ENCODE data around the gene NCOR1. TPM values are rescaled to one million over a fixed set of nuclear protein-coding genes. Genes with fewer than 3 reads are reported as not detected.

Gene NCOR1
- total RNA-seq, 2 experiments from 2014 or later = 68.0 to 134 TPM

- no peaks in the 10 kb centered on the region for H3K4me1 ChIP-seq (ENCODE audit: insufficient read depth, low read length, poor library complexity, severe bottlenecking)
- no peak for DNase-seq (ENCODE audit: low spot score)
- ChIA-PET POLR2A (no interaction called here), CTCF (ENCODE audit: unreplicated experiment) (no interaction called here)
- H3K36me3 ChIP-seq (ENCODE audit: insufficient read depth, low read length) = peaks cover 56% of the 10 kb centered on the region
- H3K4me2 ChIP-seq (ENCODE audit: low read length) = no peak overlapping the region
- no peak overlapping the region for H2AFZ ChIP-seq (ENCODE audit: low read length)
- BruUV-seq (replicated peaks) = no TSS peak
- TF ChIP-seq EZH2phosphoT487 (IDR thresholded peaks at IDR 0.05; ENCODE audit: borderline replicate concordance, low read depth, low read length) = no peak
- no peak for TF ChIP-seq CTCF (conservative IDR thresholded peaks at IDR 0.05; ENCODE audit: low read length)
- no peaks in the 10 kb centered on the region for H3K79me2 ChIP-seq (ENCODE audit: insufficient read depth, low read depth, low read length)
- intact Hi-C loops (cut with micrococcal nuclease; ENCODE audit: unreplicated experiment) = no loop called here
- H3K9me2 ChIP-seq (ENCODE audit: insufficient read depth, low read length) = no peaks in the 10 kb centered on the region
- H3K9me3 ChIP-seq (ENCODE audit: low read length) = no peaks in the 10 kb centered on the region
- H3K27ac ChIP-seq (ENCODE audit: low read depth, low read length, poor library complexity, severe bottlenecking) = no peak overlapping the region
- no peak overlapping the region for H3K4me3 ChIP-seq (ENCODE audit: low read depth, low read length, poor library complexity, severe bottlenecking)
- H4K20me1 ChIP-seq (ENCODE audit: insufficient read depth, low read length) = no peaks in the 10 kb centered on the region
Measured at GRCh38 chr17:16091773-16092172, 123.6 kb downstream of the NCOR1 start.

- Histone ChIP-seq H3K4me2 (ENCODE audit: low read length) (no peak overlapping the region), H3K36me3 (ENCODE audit: insufficient read depth, low read length) (peaks cover 58% of the 10 kb centered on the region), H3K9me3 (ENCODE audit: low read length) (no peaks in the 10 kb centered on the region), H3K9me2 (ENCODE audit: insufficient read depth, low read length) (no peaks in the 10 kb centered on the region), H3K4me1 (ENCODE audit: insufficient read depth, low read length, poor library complexity, severe bottlenecking) (no peaks in the 10 kb centered on the region), H3K4me3 (ENCODE audit: low read depth, low read length, poor library complexity, severe bottlenecking) (no peak overlapping the region), H3K79me2 (ENCODE audit: insufficient read depth, low read depth, low read length) (no peaks in the 10 kb centered on the region), H3K27ac (ENCODE audit: low read depth, low read length, poor library complexity, severe bottlenecking) (no peak overlapping the region), H2AFZ (ENCODE audit: low read length) (no peak overlapping the region), H4K20me1 (ENCODE audit: insufficient read depth, low read length) (no peaks in the 10 kb centered on the region)
- POLR2A ChIA-PET = interaction anchor here (0.5 kb wide), 1 partner anchor 254 kb away, joined by 3 read pairs; no protein-coding TSS in a partner anchor
- TF ChIP-seq EZH2phosphoT487 (IDR thresholded peaks at IDR 0.05; ENCODE audit: borderline replicate concordance, low read depth, low read length) (no peak), CTCF (conservative IDR thresholded peaks at IDR 0.05; ENCODE audit: low read length) (no peak)
- BruUV-seq (replicated peaks) = no TSS peak
- CTCF ChIA-PET (ENCODE audit: unreplicated experiment) = no interaction called here
- intact Hi-C loops (cut with micrococcal nuclease; ENCODE audit: unreplicated experiment) = no loop called here
- no peak for DNase-seq (ENCODE audit: low spot score)
Measured at GRCh38 chr17:16086957-16087356, 128.4 kb downstream of the NCOR1 start.

- BruUV-seq (replicated peaks) = no TSS peak
- H3K4me1 ChIP-seq (ENCODE audit: insufficient read depth, low read length, poor library complexity, severe bottlenecking) = no peaks in the 10 kb centered on the region
- no peak for DNase-seq (ENCODE audit: low spot score)
- no peak overlapping the region for H2AFZ ChIP-seq (ENCODE audit: low read length)
- ChIA-PET POLR2A (interaction anchor here (1.4 kb wide), 1 partner anchor 132 kb away, joined by 3 read pairs; the partner anchor contains the start of gene PIGL), CTCF (ENCODE audit: unreplicated experiment) (no interaction called here)
- no peaks in the 10 kb centered on the region for H3K79me2 ChIP-seq (ENCODE audit: insufficient read depth, low read depth, low read length)
- no peak overlapping the region for H3K4me2 ChIP-seq (ENCODE audit: low read length)
- H3K4me3 ChIP-seq (ENCODE audit: low read depth, low read length, poor library complexity, severe bottlenecking) = no peak overlapping the region
- H3K9me3 ChIP-seq (ENCODE audit: low read length) = no peaks in the 10 kb centered on the region
- TF ChIP-seq CTCF (conservative IDR thresholded peaks at IDR 0.05; ENCODE audit: low read length) (no peak), EZH2phosphoT487 (IDR thresholded peaks at IDR 0.05; ENCODE audit: borderline replicate concordance, low read depth, low read length) (no peak)
- no peaks in the 10 kb centered on the region for H4K20me1 ChIP-seq (ENCODE audit: insufficient read depth, low read length)
- H3K36me3 ChIP-seq (ENCODE audit: insufficient read depth, low read length) = peaks cover 47% of the 10 kb centered on the region
- intact Hi-C loops (cut with micrococcal nuclease; ENCODE audit: unreplicated experiment) = no loop called here
- no peaks in the 10 kb centered on the region for H3K9me2 ChIP-seq (ENCODE audit: insufficient read depth, low read length)
- no peak overlapping the region for H3K27ac ChIP-seq (ENCODE audit: low read depth, low read length, poor library complexity, severe bottlenecking)
Measured at GRCh38 chr17:16085066-16085699, 130.2 kb downstream of the NCOR1 start.

All from OCI-LY7 (cell line).